HG02798 (cell line): ENCODE data around the gene GPSM1.

Experiments used
- ATAC-seq: cut with Tn5 transposase; IDR thresholded peaks from one replicate; pipeline ENCODE4 v1.9.1; 2021; ENCODE audit warnings: mild to moderate bottlenecking; ENCODE audit not compliant: unreplicated experiment, poor library complexity

GPSM1 gene, protein sequence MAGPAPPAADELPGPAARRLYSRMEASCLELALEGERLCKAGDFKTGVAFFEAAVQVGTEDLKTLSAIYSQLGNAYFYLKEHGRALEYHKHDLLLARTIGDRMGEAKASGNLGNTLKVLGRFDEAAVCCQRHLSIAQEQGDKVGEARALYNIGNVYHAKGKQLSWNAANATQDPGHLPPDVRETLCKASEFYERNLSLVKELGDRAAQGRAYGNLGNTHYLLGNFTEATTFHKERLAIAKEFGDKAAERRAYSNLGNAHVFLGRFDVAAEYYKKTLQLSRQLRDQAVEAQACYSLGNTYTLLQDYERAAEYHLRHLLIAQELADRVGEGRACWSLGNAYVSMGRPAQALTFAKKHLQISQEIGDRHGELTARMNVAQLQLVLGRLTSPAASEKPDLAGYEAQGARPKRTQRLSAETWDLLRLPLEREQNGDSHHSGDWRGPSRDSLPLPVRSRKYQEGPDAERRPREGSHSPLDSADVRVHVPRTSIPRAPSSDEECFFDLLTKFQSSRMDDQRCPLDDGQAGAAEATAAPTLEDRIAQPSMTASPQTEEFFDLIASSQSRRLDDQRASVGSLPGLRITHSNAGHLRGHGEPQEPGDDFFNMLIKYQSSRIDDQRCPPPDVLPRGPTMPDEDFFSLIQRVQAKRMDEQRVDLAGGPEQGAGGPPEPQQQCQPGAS

DNA sequence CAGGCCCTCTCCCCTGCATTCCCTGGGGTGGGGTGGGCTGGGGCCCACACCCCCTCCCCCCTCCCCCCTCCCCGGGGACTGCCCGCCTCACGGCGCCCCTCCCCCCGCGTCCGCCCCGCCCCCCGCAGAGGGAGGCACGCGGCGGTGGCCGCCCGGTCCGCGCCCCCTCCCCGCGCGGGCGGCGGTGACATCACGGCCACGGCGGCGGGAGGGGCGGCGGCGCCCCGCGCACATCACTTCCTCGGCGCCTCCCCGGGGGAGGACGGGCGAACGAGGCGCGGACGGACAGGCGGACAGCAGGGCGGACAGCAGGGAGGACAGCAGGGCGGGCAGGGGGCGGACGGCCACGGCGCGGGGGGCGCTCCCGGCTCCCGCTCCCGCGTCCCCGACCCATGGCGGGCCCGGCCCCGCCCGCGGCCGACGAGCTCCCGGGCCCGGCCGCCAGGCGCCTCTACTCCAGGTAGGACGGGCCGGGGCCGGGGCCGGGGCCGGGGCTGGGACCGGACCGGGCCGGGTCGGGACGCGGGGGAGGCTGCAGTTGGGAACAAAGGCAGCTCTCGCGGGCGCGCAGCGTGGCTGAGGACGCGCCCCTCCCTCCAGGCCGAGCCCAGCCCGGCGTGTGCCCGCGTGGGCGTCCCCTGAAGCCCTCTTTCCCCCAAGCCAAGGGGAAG is at the start of gene GPSM1:
Gene GPSM1 (plus strand): TSS at position 236 of the 671 bp plus-strand sequence. CDS start 157 bp downstream, at position 393.
- ATAC-seq: no peak

DNA sequence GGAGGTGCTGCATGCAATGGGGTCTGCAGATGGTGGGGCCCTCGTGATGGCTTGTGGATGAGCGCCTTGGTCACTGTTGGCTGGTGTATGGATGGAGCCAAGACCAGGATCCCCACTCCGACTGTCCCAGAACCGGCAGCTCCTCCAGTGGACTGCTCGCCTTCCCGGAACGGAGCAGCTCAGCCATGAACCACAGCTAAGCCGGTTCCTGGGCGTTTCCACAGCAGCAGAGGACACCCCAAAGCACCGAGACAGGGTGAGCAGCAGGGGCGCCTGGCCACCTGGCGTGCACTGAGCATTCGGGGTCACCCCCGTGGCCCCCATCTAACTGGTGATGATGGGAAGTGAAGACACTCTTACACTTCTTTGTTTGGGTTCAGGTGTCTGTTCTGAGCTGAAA is 49.6 kb upstream of the GPSM1 start:
- no peak for ATAC-seq

- no peak for ATAC-seq
Observed at GRCh38 chr9:136278221-136278620, 49.1 kb upstream of the GPSM1 start.

GRCh38 chr9:136278894-136279293 is 48.4 kb upstream of the GPSM1 start:
- no peak for ATAC-seq

DNA sequence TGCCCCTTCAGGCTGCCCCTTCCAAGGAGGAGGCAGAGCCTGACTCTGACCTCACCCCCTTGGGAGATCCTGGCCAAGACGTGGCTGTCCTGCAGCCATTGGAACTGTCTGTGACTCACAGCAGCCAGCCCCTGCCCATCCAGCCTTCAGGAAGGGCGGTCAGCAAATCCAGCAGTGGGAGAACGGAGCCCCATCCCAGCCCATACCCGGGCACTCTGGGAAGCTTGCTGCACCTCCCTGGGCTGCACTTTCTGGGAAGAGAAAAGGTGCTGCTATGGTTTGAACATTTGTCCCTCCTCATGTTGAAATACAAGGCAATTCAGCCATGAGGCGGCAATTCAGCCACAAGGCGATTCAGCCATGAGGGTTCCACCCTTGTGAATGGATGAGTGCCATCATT is 47.9 kb upstream of the GPSM1 start:
- no peak for ATAC-seq

DNA sequence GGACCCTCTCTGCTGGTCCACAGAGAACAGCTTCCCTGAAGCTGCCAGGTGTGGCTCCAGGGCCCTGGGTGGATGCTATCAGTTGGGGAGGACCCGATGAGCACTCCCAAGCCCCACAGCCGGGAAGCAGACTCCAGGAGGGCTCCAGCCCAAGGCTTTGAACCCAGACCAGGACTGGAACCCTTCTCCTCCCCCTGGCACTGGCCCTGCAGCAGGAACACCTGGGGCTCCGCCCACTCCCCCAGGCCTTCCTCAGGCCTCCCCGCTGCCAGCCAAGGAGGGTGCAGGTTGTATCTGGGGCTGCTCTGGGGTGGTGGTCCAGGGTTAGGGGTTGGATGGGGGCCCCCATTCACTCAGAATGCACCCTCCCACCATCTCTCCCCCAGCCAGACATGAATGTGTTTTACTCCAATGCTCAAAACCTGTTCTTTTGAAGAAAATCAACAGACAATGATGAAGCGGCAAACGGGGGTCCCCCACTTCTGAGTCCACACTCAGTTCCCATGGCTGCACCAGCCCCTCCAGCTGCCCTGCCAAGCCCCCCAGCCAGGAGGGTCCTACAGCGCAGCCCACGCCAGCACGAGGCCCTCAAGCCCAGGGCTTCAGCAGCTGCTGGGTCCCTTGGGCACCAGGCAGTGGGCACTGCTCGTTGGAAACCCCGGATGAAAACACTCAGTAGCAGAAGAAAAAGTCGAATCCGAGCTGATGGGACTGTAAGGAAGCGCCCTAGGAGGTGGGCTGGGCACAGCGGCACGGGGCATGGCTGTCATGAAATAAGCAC is 46.6 kb upstream of the GPSM1 start:
- ATAC-seq: no peak

GRCh38 chr9:136281421-136282271 is 45.7 kb upstream of the GPSM1 start:
- no peak for ATAC-seq

DNA sequence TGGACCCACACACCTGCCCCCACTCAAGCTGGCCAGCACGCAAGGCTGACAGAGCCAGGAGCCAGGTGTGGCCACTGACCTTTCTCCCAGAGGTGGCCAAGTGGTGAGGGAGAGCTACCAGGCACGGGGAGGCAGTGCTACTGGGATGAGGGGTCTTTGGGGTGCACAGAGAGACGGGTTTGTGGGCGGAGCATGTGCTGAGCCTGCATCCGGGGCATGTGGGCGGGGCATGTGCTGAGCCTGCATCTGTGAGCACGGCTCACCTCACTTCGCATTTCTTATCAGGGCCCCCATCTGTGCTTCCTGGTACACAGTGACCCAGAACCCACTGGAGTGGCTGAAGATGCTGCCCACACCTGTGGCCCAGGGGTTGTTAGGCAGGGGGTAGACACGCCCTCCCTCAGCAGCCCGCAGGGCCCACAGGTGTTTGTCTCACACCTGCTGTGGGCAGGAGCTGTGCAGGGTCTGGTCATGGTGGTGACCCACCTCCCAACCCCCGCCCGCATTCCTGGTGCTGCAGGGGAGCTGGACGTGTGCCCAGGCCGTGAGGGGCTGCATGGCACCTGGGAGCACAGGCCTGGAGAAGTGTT is 45.0 kb upstream of the GPSM1 start:
- no peak for ATAC-seq

- peak; percentile 71 for ATAC-seq
Observed at GRCh38 chr9:136283291-136284235, 43.8 kb upstream of the GPSM1 start.

- no peak for ATAC-seq
Observed at GRCh38 chr9:136284311-136284710, 43.0 kb upstream of the GPSM1 start.

DNA sequence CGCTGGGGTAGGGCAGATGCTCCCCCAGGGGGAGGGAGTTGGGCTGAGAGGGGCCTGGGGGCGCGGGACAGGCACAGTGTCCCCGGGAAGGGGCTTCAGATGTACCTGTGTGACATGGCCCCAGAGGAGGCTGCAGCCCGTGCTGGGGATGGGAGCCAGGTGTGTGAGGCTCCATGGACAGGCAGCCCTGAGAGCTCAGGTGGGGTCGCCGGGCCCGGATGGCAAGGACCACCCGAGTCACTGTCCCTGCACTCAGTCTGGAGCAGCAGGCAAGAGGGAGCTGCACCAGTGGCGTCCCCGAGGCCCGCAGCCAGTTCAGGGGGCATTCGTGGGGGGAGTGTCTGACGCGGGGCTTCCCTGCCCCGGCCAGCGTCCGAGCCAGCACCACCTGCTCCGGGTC is 42.4 kb upstream of the GPSM1 start:
- ATAC-seq: no peak

DNA sequence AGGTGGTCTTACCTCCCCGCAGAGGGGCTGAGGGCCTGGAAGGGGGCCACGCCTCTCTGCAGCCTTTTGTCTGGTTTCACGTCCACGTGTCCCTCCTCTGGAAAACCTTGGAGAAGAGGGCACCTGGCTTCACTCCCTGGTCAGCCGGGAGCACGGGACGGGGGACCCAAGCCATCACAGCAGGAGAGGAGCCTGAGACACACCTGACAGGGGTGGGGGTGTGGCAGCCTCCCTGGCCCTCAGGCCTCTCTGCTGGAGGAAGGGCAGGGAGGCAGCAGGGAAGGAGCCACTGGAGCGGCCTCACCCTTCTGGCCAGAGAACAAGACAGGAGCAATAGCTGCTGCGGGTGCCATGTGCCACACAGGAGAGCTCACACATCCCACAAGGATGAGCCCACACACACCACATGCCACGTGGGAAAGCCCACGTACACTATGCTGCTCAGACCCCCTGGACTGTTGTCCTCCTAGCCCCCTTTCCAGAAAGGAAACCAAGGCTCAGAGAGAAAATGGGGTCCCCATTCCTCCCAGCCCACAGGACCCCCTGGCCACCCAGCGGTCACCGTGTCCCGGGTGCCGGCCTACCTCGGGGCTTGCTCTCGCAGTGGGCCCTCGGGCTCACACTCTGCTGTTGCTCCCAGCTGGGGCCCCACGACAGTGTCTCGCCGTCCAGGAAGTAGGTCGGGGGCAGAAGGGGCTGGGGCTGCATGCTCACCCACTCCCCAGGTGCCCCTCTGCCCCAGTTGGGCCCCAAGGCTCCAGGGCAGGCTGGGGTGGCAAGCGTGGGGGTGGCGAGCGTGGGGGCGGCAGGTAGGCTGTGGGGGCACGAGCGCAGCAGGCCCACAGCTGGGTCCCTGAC is 41.6 kb upstream of the GPSM1 start:
- no peak for ATAC-seq

GRCh38 chr9:136286359-136286986 is 40.9 kb upstream of the GPSM1 start:
- no peak for ATAC-seq

- no peak for ATAC-seq
Observed at GRCh38 chr9:136286987-136287379, 40.4 kb upstream of the GPSM1 start.

- no peak for ATAC-seq
Observed at GRCh38 chr9:136287960-136288753, 39.2 kb upstream of the GPSM1 start.
